D721Med (cell line): ENCODE data around the gene FLT4.

Experiments
- DNase-seq: peaks from one replicate; pipeline ENCODE4 v3.0.0; 2011; ENCODE audit warnings: low spot score; ENCODE audit not compliant: insufficient read length
- FAIRE-seq: peaks from 2 replicates; lab custom pipeline; 2011; peaks lifted over from hg19 to GRCh38; lab: Jason Lieb, UNC
- TF ChIP-seq, protein P1 (sequence below): IDR thresholded peaks from 2 replicates; pipeline ENCODE4 v1.5.1; 2012; ENCODE audit warnings: mild to moderate bottlenecking, control low read depth; ENCODE audit not compliant: insufficient read depth; ENCODE audit errors: missing control alignments

Gene FLT4

DNA sequence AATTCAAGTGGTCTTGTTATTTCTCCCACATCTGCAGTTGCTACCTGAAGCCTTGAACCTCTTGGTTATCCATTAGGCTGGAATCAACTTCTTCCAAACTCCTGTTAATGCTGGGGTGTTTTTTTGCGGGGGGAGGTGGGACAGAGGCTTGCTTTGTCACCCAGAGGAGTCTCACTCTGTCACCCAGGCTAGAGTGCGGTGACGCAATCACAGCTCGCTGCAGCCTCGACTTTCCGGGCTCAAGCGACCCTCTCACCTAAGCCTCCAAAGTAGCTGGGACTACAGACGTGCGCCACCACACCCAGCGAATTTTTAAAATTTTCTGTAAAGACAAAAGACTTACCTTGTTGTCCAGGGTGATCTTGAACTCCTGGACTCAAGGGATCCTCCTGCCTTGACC, 62.5 kb downstream of the FLT4 start:
- DNase-seq (no peak), FAIRE-seq (no peak)
- TF ChIP-seq, protein P1, sequence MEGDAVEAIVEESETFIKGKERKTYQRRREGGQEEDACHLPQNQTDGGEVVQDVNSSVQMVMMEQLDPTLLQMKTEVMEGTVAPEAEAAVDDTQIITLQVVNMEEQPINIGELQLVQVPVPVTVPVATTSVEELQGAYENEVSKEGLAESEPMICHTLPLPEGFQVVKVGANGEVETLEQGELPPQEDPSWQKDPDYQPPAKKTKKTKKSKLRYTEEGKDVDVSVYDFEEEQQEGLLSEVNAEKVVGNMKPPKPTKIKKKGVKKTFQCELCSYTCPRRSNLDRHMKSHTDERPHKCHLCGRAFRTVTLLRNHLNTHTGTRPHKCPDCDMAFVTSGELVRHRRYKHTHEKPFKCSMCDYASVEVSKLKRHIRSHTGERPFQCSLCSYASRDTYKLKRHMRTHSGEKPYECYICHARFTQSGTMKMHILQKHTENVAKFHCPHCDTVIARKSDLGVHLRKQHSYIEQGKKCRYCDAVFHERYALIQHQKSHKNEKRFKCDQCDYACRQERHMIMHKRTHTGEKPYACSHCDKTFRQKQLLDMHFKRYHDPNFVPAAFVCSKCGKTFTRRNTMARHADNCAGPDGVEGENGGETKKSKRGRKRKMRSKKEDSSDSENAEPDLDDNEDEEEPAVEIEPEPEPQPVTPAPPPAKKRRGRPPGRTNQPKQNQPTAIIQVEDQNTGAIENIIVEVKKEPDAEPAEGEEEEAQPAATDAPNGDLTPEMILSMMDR: no peak

DNA sequence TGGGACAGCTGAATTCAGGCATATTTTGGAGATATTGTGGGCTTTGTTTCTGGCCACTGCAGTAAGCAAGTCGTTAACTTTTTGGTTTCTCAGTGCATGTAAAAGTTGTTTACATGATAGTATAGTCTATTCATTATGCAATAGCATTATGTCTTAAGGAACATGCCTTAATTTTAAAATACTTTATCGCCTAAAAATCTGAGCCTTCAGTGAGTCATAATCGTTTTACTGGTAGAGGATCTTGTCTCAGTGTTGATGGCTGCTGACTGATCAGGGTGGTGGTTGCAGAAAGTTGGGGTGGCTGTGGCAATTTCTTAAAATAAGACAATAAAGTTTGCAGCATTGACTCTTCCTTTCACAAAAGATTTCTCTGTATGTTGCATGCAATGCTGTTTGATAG, 63.2 kb downstream of the FLT4 start:
- no peak for FAIRE-seq
- TF ChIP-seq, protein P1: no peak
- no peak for DNase-seq

DNA sequence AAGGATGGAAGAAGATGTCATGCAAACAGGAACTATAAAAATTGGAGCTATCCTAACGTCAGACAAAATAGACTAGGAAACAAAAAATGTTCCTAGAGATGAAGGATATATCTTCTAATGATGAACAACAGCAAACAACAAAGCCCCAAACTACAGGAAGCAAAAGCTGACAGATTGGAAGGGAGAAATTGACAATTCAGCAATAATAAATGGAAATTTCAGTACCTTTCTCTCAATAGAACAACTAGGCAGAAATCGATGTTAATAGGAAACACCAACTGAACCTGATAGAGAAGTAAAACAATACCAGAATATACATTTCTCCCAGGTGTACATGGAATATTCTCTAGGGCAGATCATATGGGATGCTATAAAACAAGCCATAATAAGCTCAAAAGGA, 65.7 kb downstream of the FLT4 start:
- FAIRE-seq: no peak
- no peak for DNase-seq
- TF ChIP-seq, protein P1: no peak

DNA sequence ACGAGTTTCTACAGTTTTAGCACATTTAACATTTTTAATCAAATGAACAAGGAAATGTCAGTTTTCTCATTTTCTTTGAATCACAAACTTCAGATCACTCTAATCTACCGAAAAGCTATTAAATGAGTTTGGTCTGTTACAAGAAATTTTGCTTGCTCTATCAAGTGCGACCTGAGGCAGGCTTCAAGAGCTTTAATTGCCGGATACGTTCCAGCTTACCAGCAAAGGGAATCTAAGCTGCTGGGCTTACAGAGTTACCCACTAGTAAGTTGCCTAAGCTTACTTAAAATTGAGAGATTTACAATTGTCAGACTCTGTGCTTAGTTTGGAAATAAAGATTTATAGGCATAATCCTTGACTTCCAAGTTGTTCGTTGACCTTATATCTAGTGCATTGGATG, 68.7 kb downstream of the FLT4 start:
- TF ChIP-seq, protein P1: no peak
- no peak for FAIRE-seq

DNA sequence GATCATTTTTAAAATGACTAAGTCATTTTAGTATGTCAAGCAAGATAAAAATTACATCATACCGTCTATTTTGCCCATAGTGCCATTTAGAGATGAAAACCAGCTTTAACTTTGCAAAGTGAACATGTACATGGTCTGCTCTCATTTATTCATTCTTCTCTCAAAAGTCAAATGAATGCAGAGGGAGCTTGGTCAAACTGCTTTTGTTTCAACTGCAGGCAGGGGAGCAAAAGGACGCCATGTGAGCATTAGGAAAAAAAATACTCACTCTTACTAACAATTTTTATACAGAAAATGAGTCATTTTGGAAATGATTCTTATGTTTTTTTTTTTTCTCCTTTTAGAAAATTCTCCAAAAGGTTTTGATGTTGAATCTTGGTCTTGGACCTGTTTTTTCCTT, 73.8 kb downstream of the FLT4 start:
- TF ChIP-seq, protein P1: no peak
- no peak for DNase-seq
- FAIRE-seq: no peak

More for the DNA sequence above, 68.7 kb downstream of the FLT4 start:
- no peak for DNase-seq

DNA sequence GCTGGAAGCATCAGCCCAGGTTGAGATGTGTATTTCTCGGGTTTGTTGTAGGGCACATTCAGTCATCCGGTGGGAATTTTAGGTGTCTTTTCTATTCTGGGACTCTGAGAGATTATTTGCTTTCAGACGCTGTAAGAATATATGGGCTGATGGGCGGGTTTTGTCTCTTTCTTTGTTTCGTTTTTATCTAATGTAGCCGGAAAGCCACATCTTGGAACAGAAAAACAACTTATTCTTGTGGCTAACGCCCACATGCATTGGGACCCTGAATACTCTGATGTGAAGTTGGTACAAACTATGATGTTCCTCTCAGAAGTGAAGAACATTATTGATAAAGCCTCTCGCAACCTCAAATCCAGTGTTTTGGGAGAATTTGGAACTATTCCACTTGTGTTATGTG, 80.5 kb downstream of the FLT4 start:
- no peak for DNase-seq
- FAIRE-seq: no peak
- TF ChIP-seq, protein P1: no peak

DNA sequence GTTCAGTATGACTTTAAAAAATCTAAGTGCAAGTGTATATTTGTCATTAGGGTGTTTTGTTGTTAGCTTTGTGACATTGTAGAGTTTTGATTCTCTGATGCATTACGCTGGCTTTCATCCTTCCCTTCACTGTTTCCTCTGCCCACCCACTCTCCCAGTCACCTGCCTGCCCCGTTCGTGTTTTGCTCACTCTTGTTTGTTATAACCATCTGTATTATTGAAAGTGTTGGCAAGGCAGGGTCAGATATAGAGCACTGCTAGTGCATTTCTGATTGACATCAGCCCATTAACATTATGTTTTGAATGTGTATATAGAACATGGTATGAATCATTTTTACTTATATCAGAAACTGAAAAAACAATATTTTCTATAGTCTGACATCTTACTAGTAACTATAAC, 85.4 kb downstream of the FLT4 start:
- FAIRE-seq (no peak), DNase-seq (no peak)
- TF ChIP-seq, protein P1: no peak
